Stimulated activated naive CD8-positive, alpha-beta T cell treated with anti-CD3 and anti-CD28 coated beads, Interleukin-15, Interleukin-2, amounts not matched to agents 100 ng/mL and 50 ng/mL, for 24 hours (primary cell): ENCODE measurements around the gene ATAD3A.
"Not testable (repeated sequence)": the region's sequence is repeated elsewhere in the genome, so short reads cannot be mapped to it uniquely, and the experiment has no call there.

Experiments used
- H3K27ac Mint-ChIP-seq: one replicate; pipeline ENCODE4 v1.8.0; 2021; ENCODE audit warnings: mild to moderate bottlenecking, mixed read lengths
- H3K27me3 Mint-ChIP-seq: one replicate; pipeline ENCODE4 v1.8.0; 2021; ENCODE audit warnings: mixed read lengths
- H3K36me3 Mint-ChIP-seq: one replicate; pipeline ENCODE4 v1.8.0; 2021; ENCODE audit warnings: low read depth, mixed read lengths
- H3K4me1 Mint-ChIP-seq: one replicate; pipeline ENCODE4 v1.8.0; 2021; ENCODE audit warnings: low read depth, mixed read lengths
- H3K4me3 Mint-ChIP-seq: one replicate; pipeline ENCODE4 v1.8.0; 2021; ENCODE audit warnings: mild to moderate bottlenecking, mixed read lengths
- H3K9me3 Mint-ChIP-seq: one replicate; pipeline ENCODE4 v1.8.0; 2021; ENCODE audit warnings: mixed read lengths

The ATAD3A gene

GRCh38 chr1:1550087-1550486 is 38.1 kb downstream of the ATAD3A start:
- H3K9me3 Mint-ChIP-seq, result no peaks in the 10 kb centered on the region
- H3K27ac Mint-ChIP-seq, result no peak overlapping the region
- H3K36me3 Mint-ChIP-seq, result no peaks in the 10 kb centered on the region

DNA sequence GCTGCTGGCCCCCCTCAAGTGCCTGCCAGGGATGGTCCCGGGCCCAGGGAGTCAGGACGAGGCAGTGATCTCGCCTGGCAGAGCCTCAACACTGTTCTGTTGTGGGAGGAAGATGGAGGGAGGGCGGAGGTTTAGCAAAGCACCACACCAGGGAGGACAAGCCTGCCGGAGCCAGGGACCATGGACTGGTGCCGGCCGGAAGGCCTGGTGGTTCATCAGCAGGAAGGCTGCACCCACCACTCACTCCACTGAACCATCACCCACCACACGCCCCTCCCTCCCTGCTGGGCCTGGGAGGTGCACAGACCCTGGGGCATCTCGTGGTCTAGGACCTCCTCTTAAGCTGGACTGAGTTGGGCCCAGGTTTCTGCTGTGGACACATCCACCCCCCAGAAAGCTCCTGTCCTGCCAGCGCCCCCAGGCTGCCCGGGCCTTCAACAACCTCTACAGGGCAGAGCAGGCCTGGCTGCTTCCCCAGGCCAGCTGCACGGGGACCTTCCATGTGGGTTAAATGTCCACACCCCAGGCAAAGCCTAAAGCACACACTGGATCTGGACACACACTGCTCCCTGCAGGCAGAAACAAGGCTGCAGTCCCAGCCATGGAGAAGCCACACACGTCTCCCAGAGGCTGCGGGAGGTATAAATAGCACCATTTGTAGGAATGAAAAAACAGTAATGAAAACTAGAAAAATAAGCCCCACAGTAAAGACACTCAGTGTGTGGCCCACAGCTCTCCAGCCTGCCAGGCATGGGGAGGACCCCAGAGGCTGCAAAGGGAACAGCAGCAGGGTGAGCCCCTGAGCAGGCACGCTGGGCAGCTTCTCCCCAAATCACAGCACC is 38.9 kb downstream of the ATAD3A start:
- Mint-ChIP-seq H3K36me3 (no peaks in the 10 kb centered on the region), H3K9me3 (no peaks in the 10 kb centered on the region), H3K4me3 (no peak overlapping the region), H3K27me3 (no peaks in the 10 kb centered on the region), H3K27ac (no peak overlapping the region), H3K4me1 (peaks cover 4% of the 10 kb centered on the region)

More at GRCh38 chr1:1550087-1550486, 38.1 kb downstream of the ATAD3A start:
- Mint-ChIP-seq H3K27me3 (no peaks in the 10 kb centered on the region), H3K4me3 (no peak overlapping the region), H3K4me1 (peaks cover 3% of the 10 kb centered on the region)

GRCh38 chr1:1551524-1552262 is 39.7 kb downstream of the ATAD3A start:
- H3K9me3 Mint-ChIP-seq, result no peaks in the 10 kb centered on the region
- no peaks in the 10 kb centered on the region for H3K36me3 Mint-ChIP-seq
- no peaks in the 10 kb centered on the region for H3K27me3 Mint-ChIP-seq
- H3K4me1 Mint-ChIP-seq, result peaks cover 4% of the 10 kb centered on the region
- no peak overlapping the region for H3K4me3 Mint-ChIP-seq
- H3K27ac Mint-ChIP-seq, result no peak overlapping the region

DNA sequence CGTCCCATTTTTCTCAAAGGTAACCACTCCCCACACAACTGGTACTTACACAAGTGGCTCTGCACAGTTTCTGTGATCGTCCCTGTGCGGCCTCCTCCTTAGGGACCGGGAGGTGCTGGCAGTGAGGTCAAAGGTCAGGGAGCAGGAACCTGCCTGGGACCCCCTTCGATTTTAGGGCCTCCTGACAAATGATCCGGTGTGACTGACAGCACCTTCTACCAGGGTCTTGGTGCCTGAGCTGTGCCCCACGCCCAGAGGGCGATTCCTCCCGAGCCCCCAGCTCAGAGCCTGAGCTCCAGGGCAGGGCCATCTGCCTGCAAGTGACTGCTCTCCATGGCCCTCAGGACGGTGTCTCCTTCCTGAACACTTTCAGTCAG is 40.3 kb downstream of the ATAD3A start:
- no peaks in the 10 kb centered on the region for H3K27me3 Mint-ChIP-seq
- H3K4me1 Mint-ChIP-seq, result peaks cover 4% of the 10 kb centered on the region
- H3K9me3 Mint-ChIP-seq, result no peaks in the 10 kb centered on the region
- no peak overlapping the region for H3K27ac Mint-ChIP-seq
- H3K4me3 Mint-ChIP-seq, result no peak overlapping the region
- no peaks in the 10 kb centered on the region for H3K36me3 Mint-ChIP-seq

GRCh38 chr1:1553821-1554494 is 42.0 kb downstream of the ATAD3A start:
- Mint-ChIP-seq H3K27ac (no peak overlapping the region), H3K36me3 (no peaks in the 10 kb centered on the region), H3K9me3 (no peaks in the 10 kb centered on the region), H3K27me3 (no peaks in the 10 kb centered on the region), H3K4me3 (no peak overlapping the region), H3K4me1 (peaks cover 4% of the 10 kb centered on the region)

DNA sequence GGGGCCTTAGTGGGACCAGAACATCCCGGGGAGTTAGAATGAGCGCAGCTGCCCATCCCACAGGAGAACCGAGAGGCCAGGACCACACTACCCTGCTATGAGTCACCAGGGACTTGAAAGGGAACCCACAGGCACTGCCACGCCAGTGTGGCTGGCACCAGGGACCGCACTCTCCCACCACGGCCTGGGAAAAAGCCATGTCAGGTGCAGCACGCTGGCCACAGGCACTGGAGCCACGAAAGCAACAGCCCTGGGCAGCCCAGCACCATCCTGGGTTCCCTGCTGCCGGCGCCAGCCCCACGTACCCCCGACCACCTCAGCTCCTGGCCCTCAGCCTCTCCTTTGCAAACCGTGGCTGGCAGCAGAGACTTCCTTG is 42.6 kb downstream of the ATAD3A start:
- Mint-ChIP-seq H3K27me3 (no peaks in the 10 kb centered on the region), H3K27ac (no peak overlapping the region), H3K4me1 (peaks cover 4% of the 10 kb centered on the region), H3K4me3 (no peak overlapping the region), H3K9me3 (no peaks in the 10 kb centered on the region), H3K36me3 (no peaks in the 10 kb centered on the region)

GRCh38 chr1:1554926-1555915 is 43.3 kb downstream of the ATAD3A start:
- no peak overlapping the region for H3K4me3 Mint-ChIP-seq
- peaks cover 4% of the 10 kb centered on the region for H3K4me1 Mint-ChIP-seq
- H3K9me3 Mint-ChIP-seq, result no peaks in the 10 kb centered on the region
- no peaks in the 10 kb centered on the region for H3K36me3 Mint-ChIP-seq
- no peaks in the 10 kb centered on the region for H3K27me3 Mint-ChIP-seq
- no peak overlapping the region for H3K27ac Mint-ChIP-seq

GRCh38 chr1:1556505-1556904 is 44.5 kb downstream of the ATAD3A start:
- no peak overlapping the region for H3K27ac Mint-ChIP-seq
- peaks cover 4% of the 10 kb centered on the region for H3K4me1 Mint-ChIP-seq
- H3K27me3 Mint-ChIP-seq, result no peaks in the 10 kb centered on the region
- no peaks in the 10 kb centered on the region for H3K9me3 Mint-ChIP-seq
- peaks cover 6% of the 10 kb centered on the region for H3K36me3 Mint-ChIP-seq
- H3K4me3 Mint-ChIP-seq, result no peak overlapping the region

GRCh38 chr1:1556961-1557360 is 45.0 kb downstream of the ATAD3A start:
- peaks cover 10% of the 10 kb centered on the region for H3K36me3 Mint-ChIP-seq
- not testable (repeated sequence) for H3K4me1 Mint-ChIP-seq, H3K9me3 Mint-ChIP-seq, H3K4me3 Mint-ChIP-seq, H3K27me3 Mint-ChIP-seq, H3K27ac Mint-ChIP-seq

- peaks cover 18% of the 10 kb centered on the region for H3K36me3 Mint-ChIP-seq
- not testable (repeated sequence) for H3K4me1 Mint-ChIP-seq, H3K27me3 Mint-ChIP-seq, H3K27ac Mint-ChIP-seq, H3K9me3 Mint-ChIP-seq, H3K4me3 Mint-ChIP-seq
Measured at GRCh38 chr1:1557688-1558087, 45.7 kb downstream of the ATAD3A start.

DNA sequence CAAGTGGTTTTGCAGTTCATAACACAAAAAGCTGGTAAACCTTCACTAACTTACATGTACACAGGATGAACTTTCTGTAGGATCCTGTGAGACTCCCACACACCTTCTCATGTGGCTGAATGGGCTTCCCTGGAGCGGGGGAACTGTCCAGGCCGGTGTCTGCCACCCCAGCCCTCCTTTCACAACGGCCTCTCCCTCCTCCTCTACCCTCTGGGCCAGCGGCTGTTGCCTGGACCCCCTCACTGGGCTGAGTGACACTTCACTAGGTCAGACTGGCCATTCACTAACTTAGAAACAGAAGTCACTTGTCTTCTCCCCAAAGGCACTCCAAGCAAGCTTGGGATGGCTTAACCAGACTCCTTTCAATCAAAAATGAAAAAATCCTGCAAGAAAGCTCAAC is 46.6 kb downstream of the ATAD3A start:
- H3K4me1 Mint-ChIP-seq, result peaks cover 4% of the 10 kb centered on the region
- no peaks in the 10 kb centered on the region for H3K9me3 Mint-ChIP-seq
- no peak overlapping the region for H3K27ac Mint-ChIP-seq
- H3K27me3 Mint-ChIP-seq, result no peaks in the 10 kb centered on the region
- no peak overlapping the region for H3K4me3 Mint-ChIP-seq
- peaks cover 22% of the 10 kb centered on the region for H3K36me3 Mint-ChIP-seq

- no peaks in the 10 kb centered on the region for H3K9me3 Mint-ChIP-seq
- H3K27ac Mint-ChIP-seq, result no peak overlapping the region
- peaks cover 4% of the 10 kb centered on the region for H3K4me1 Mint-ChIP-seq
- H3K36me3 Mint-ChIP-seq, result peaks cover 27% of the 10 kb centered on the region
- H3K27me3 Mint-ChIP-seq, result no peaks in the 10 kb centered on the region
- no peak overlapping the region for H3K4me3 Mint-ChIP-seq
Measured at GRCh38 chr1:1559066-1559465, 47.1 kb downstream of the ATAD3A start.

DNA sequence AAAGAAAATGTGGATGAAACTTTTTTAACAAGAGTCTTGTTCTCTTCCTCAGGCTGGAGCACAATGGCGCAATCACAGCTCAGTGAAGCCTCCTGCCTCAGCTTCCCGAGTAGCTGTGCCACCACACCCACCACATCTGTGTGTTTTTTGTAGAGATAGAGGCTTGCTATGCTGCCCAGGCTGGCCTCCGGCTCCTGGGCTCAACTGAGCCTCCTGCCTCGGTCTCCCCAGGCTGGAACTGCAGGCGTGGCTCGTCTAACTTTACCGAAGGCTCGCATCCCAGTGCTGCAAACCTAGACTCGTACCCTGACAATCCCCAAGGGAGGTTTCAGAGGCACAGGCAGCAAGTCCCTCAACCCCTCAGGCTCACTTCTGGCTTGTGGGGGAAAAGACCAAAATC is 48.2 kb downstream of the ATAD3A start:
- Mint-ChIP-seq H3K27ac (no peak overlapping the region), H3K36me3 (peaks cover 37% of the 10 kb centered on the region), H3K4me3 (no peak overlapping the region), H3K4me1 (no peaks in the 10 kb centered on the region), H3K9me3 (no peaks in the 10 kb centered on the region), H3K27me3 (no peaks in the 10 kb centered on the region)

DNA sequence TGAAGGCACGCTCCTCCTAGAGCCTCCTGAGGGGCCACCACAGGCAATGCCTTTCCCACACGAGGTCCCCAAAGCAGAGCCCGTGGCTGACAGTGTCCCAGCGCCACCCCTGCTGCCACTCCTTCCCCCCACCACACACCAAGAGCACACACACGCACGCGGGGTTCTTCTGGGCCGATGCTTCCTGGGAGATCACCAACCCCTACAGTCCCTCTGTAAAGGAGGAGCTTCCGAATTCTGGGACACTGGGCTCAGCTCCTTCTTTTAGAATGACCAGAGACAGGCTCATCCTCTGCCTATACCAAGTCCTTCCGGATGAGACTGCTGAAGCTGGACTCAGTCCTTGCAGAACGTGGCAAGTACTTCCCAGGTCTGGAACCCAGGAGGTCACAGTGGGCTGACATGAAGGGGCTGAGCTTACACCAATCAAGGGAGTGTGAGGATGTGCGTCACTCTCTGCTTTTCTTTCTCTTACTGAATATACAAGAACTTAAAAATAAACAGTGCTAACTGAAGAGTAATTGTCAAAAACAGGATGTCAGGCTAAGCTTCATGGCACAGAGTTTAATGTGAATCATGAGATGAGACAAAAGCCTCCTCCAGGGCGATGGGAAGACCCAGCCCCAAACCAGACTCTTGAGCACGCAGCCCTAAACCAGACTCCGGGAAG is 50.0 kb downstream of the ATAD3A start:
- Mint-ChIP-seq H3K9me3 (no peaks in the 10 kb centered on the region), H3K27ac (no peak overlapping the region), H3K27me3 (no peaks in the 10 kb centered on the region), H3K36me3 (peaks cover 44% of the 10 kb centered on the region), H3K4me1 (peaks cover 4% of the 10 kb centered on the region), H3K4me3 (no peak overlapping the region)
